Measurements from ENCODE around the gene LTBP2.
A peak's percentile ranks its signal among the peaks of the same experiment; 100 is the strongest.
"Not testable (repeated sequence)": the region's sequence is repeated elsewhere in the genome, so short reads cannot be mapped to it uniquely, and the experiment has no call there.

LTBP2 gene

GRCh38 chr14:74472601-74473000 lies 139.4 kb downstream of the LTBP2 start:
- no peak for DNase-seq

GRCh38 chr14:74469548-74470518 lies 142.2 kb downstream of the LTBP2 start:
- no peak for DNase-seq

GRCh38 chr14:74468513-74468912 lies 143.5 kb downstream of the LTBP2 start:
- no peak for DNase-seq

GRCh38 chr14:74465335-74465734 lies 146.7 kb downstream of the LTBP2 start:
- no peak for DNase-seq

GRCh38 chr14:74464785-74465184 lies 147.3 kb downstream of the LTBP2 start:
- no peak for DNase-seq

- DNase-seq, result no peak
Observed at GRCh38 chr14:74463697-74464096, 148.3 kb downstream of the LTBP2 start.

GRCh38 chr14:74462993-74463392 lies 149.0 kb downstream of the LTBP2 start:
- DNase-seq, result no peak

GRCh38 chr14:74459976-74460375 lies 152.1 kb downstream of the LTBP2 start:
- no peak for DNase-seq

GRCh38 chr14:74459289-74459946 lies 152.6 kb downstream of the LTBP2 start:
- DNase-seq, result peak; percentile 2

- DNase-seq, result no peak
Observed at GRCh38 chr14:74457565-74457895, 154.5 kb downstream of the LTBP2 start.

GRCh38 chr14:74456684-74457564 lies 155.1 kb downstream of the LTBP2 start:
- no peak for DNase-seq

GRCh38 chr14:74454397-74454796 lies 157.6 kb downstream of the LTBP2 start:
- not testable (repeated sequence) for DNase-seq

All from NK-92 treated with Interleukin-12 subunit alpha and Interleukin-12 subunit beta, amount 100 ng/mL, for 24 hours (cell line).